Placental pericyte (primary cell): Measurements from ENCODE around the gene BEND4. TPM values are rescaled to one million over a fixed set of nuclear protein-coding genes. Genes with fewer than 3 reads are reported as not detected.

Source experiments
- total RNA-seq: library from RNA; depleted of rRNA; stranded (reverse); fragments of >200 nt; gene quantifications from 2 replicates; pipeline ENCODE4 v1.2.3, GENCODE V29; 2012

BEND4 gene
- not detected in 2 replicates for total RNA-seq

DNA sequence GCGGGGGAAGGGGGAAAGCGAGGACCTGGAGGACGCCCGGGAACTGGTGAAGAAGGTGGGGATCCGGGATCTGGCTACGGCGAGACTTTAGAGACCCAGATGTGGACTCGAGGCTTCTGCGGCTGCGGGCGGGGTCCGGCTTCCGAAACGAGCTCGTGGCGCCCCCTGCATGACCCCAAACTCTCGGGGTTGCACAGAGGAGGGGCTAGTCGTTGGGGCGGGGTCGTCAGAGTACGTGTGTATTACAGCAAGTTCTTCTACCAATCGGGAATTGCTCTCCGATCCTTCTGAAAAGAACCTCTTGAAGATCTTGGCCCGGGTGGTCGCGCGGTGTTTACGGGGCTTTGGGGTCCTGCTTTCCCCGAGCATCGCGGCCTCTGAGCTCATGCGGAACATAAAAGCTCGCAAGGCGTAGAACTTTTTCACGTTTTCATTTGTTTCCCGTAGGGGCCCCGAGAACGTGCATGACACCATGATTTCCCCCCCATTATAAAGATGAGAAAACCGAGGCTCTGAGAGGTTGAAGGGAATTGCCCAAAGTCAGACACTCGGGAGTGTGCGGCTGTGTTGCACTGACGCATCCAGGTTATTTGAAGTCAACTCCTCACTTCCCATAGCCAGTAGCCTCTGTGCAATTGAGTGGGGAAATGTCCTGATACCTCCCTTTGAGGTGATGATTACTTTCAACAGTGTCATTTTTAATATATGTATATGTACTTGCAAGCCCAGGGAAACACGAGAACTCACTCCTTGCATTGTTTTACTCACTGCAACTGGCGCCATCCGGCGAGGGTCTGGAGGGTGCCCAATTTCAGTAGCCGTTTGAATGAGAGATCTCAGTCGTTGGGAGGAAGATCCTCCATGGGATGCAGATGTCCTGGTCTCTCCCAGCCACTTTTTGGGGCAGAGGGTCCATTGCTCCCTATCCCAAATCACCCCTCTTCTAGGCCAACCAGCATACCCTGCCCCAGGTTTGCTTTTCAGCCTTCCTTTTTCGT is at the start of gene BEND4:
Gene BEND4, minus strand, starts transcription at position 149 of the 998 bp plus-strand sequence. CDS start 512 bp downstream, outside the sequence.

Other genes starting within 250 kb of the BEND4 start
- 79.7 and 89.0 TPM in 2 replicates for gene TMEM33, start 217.2 kb downstream of the BEND4 start, total RNA-seq
- gene DCAF4L1, start 170.9 kb downstream of the BEND4 start, total RNA-seq: under 0.01 TPM in 2 replicates
- gene SLC30A9, start 162.1 kb downstream of the BEND4 start, total RNA-seq: 57.3 and 74.0 TPM in 2 replicates
- gene SHISA3, start 244.8 kb upstream of the BEND4 start, total RNA-seq: not detected in 2 replicates